GM06990 (cell line): ENCODE measurements around the gene GLI1.

Experiments used
- DNase-seq: peaks from one replicate; pipeline ENCODE4 v3.0.0-alpha.2; 2011; ENCODE audit not compliant: insufficient read length; ENCODE audit errors: extremely low read depth
- H3K27me3 ChIP-seq: replicated peaks from 2 replicates; pipeline ENCODE4 v1.6.0; 2011; ENCODE audit warnings: low read length; ENCODE audit not compliant: control insufficient read depth, insufficient read depth
- H3K36me3 ChIP-seq: 2 replicates; pipeline ENCODE4 v1.5.1; 2011; ENCODE audit warnings: low read length; ENCODE audit not compliant: control insufficient read depth, insufficient read depth
- H3K4me3 ChIP-seq: replicated peaks from 2 replicates; pipeline ENCODE4 v1.5.1; 2011; ENCODE audit warnings: low read depth, mild to moderate bottlenecking, control low read depth, low read length
- TF ChIP-seq, protein P1 (sequence below): IDR thresholded peaks from 2 replicates; pipeline ENCODE4 v1.5.1; 2011; ENCODE audit warnings: low read length, control low read depth, mild to moderate bottlenecking, inconsistent platforms; ENCODE audit not compliant: insufficient read depth, poor library complexity, severe bottlenecking

Gene GLI1

DNA sequence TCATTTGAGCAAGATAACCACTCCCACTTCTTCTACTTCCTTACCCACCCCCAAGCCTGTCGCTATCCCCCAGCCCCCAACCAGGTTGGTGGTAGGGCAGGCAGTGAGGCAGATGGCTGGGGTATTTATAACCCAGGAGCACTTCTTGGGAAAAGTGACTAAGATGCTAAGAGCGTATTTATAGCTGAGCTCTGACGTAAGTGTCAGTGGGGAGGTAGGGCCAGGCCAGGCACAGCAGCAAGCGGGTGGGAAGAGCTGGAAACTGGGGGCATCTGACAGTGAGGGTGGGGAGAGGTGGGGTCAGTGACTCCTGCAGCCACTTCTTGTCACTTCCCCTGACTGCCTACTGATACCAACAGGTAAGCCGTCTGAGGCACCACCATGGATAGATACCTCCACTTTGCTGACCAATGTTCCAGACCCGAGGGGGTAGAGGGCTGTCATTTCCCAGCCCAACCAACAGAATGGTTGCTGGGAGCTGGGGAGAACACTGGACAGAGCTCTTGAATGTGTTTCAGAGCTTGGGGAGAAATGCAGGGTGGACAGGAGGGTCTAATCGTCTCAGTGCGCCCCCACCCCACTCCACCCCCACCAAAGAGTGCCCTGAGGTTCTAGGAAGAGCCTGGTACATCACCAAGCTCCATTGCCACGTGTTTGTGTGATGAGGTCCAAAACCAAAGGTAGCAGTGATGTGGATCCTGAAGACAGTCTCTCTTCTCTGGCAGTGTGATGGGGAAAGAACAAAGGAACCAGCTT lies 7.2 kb upstream of the GLI1 start:
- Histone ChIP-seq H3K36me3 (no peaks in the 10 kb centered on the region), H3K27me3 (no peaks in the 10 kb centered on the region), H3K4me3 (no peak overlapping the region)
- no peak for DNase-seq
- TF ChIP-seq, protein P1, sequence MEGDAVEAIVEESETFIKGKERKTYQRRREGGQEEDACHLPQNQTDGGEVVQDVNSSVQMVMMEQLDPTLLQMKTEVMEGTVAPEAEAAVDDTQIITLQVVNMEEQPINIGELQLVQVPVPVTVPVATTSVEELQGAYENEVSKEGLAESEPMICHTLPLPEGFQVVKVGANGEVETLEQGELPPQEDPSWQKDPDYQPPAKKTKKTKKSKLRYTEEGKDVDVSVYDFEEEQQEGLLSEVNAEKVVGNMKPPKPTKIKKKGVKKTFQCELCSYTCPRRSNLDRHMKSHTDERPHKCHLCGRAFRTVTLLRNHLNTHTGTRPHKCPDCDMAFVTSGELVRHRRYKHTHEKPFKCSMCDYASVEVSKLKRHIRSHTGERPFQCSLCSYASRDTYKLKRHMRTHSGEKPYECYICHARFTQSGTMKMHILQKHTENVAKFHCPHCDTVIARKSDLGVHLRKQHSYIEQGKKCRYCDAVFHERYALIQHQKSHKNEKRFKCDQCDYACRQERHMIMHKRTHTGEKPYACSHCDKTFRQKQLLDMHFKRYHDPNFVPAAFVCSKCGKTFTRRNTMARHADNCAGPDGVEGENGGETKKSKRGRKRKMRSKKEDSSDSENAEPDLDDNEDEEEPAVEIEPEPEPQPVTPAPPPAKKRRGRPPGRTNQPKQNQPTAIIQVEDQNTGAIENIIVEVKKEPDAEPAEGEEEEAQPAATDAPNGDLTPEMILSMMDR = no peak

DNA sequence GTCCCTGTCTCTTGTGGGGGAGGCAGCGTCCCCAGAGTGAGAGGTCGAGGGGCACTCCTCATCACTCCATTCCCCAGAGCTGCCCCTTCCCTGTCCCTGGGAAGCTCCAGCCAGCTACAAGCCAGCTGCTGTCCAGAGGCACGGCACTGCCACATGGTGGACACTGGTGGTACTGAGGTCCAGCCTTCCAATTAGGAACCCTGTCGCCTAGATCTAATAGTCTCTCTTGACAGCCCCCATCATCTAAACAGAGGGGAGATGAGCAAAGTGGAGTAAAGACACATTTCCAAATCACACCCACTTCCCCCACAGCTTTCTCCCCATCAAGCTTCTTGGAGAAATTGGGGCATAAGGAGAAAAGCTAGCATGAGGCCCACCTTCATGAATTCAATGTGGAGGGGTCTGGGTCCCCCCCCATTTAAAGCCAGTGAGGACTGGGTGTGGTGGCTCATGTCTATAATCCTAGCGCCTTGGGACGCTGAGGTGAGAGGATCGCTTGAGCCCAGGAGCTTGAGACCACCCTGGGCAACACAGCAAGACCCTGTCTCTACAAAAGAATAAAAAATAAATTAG lies 6.6 kb upstream of the GLI1 start:
- TF ChIP-seq, protein P1 = peak; percentile 88
- no peaks in the 10 kb centered on the region for H3K27me3 ChIP-seq
- no peak overlapping the region for H3K4me3 ChIP-seq
- no peaks in the 10 kb centered on the region for H3K36me3 ChIP-seq
- DNase-seq = no peak

DNA sequence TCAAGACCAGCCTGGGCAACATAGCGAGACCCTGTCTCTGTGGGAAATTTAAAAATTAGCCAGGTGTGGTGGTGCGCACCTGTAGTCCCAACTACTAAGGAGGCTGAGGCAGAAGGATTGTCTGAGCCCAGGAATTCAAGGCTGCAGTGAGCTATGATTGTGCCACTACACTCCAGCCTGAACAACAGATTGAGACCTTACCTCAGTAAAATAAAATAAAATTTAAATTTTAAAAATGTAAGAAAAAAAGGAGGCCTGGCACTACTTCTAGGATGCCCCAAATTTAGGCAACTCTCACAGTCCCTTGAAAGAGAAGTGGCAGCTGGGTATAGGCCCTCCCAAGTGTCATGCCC lies 5.4 kb upstream of the GLI1 start:
- H3K36me3 ChIP-seq = no peaks in the 10 kb centered on the region
- TF ChIP-seq, protein P1 = no peak
- DNase-seq = no peak
- H3K4me3 ChIP-seq = no peak overlapping the region
- no peaks in the 10 kb centered on the region for H3K27me3 ChIP-seq

DNA sequence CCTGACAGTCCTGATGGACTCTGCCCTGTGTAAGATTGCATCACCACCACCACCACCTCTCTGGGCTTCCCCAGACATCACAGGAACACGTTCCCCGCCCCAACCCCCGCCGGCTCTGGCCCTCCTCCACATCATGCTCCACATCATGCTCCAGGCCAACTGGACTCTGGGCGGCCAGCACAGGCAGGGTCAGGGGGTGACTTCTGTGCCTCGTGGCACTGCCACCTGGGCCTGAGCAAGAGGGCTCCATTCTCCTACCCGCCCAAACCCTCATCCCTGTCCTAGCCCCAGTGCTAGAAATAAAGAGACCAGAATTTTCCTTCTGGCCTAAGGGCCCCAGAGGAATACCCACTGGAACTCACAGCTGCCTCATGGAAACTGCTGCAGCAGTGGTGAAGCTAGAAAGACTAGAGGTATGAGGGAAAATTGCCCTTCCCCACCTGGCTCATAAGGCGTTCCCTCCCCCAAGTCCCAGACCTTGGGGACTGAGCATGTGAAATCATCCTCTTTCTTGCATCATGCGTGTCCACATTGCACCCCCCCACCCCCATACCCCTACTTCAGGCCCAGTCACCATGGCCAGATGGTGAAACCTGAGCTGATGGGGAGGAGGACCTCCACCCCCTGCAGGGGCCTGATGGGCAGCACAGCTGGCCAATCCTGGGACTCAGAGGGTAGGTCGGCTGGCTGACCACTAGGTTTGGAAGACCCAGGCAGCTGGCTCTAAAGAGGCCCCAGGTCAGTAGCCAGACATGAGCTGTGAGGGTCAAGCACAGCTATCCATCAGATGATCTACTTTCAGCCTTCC lies 4.8 kb upstream of the GLI1 start, which contains the start of gene INHBE:
Gene INHBE (plus strand): TSS at position 742 of the 808 bp plus-strand sequence. CDS start 230 bp downstream, outside the sequence.
- Histone ChIP-seq H3K27me3 (no peaks in the 10 kb centered on the region), H3K4me3 (no peak within 1 kb of the TSS), H3K36me3 (no peaks in the 10 kb centered on the region)
- DNase-seq = no peak
- TF ChIP-seq, protein P1 = no peak

DNA sequence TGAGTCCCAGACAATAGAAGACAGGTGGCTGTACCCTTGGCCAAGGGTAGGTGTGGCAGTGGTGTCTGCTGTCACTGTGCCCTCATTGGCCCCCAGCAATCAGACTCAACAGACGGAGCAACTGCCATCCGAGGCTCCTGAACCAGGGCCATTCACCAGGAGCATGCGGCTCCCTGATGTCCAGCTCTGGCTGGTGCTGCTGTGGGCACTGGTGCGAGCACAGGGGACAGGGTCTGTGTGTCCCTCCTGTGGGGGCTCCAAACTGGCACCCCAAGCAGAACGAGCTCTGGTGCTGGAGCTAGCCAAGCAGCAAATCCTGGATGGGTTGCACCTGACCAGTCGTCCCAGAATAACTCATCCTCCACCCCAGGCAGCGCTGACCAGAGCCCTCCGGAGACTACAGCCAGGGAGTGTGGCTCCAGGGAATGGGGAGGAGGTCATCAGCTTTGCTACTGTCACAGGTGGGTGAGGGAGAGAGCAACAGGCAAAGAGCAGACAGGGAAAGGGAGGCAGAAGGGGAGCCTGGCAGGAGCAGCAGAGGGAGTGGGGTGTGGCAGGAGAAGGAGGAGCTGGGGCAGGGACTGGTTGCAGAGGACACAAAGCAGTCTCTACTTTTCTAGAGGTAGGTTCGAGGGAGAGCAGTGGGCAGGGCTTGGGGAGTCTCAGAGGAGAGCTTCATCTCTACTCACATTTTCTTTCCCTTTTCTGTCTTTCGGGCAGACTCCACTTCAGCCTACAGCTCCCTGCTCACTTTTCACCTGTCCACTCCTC lies 4.0 kb upstream of the GLI1 start:
- no peak overlapping the region for H3K4me3 ChIP-seq
- TF ChIP-seq, protein P1 = no peak
- DNase-seq = no peak

More for the DNA sequence above, 4.0 kb upstream of the GLI1 start:
- H3K27me3 ChIP-seq = no peaks in the 10 kb centered on the region
- no peaks in the 10 kb centered on the region for H3K36me3 ChIP-seq
